HCT116 (cell line): Measurements from ENCODE around the gene SYT7. TPM values are rescaled to one million over a fixed set of nuclear protein-coding genes. Genes with fewer than 3 reads are reported as not detected.

Experiments used
- ATAC-seq: fragments of 200-7000 bp; cut with Tn5 transposase; 2 replicates; pipeline ENCODE4 v1.9.1; 2020; ENCODE audit warnings: mild to moderate bottlenecking, moderate library complexity
- BruUV-seq: library from RNA; stranded (reverse); fragments of 400-500 nt; replicated peaks from 2 replicates; lab custom pipeline; 2021; lab: Mats Ljungman, UMichigan
- CTCF ChIA-PET: fragments of 300-600 bp; sonication (Branson Sonifier 250); formaldehyde crosslinking; loops from one replicate; lab custom pipeline; 2021; ENCODE audit warnings: antibody characterized with exemption; lab: Charles Lee
- POLR2A ChIA-PET: fragments of 300-600, 350-600 bp; sonication (Branson Sonifier 250); formaldehyde crosslinking; loops from one replicate; lab custom pipeline; 2021; ENCODE audit warnings: antibody characterized with exemption; lab: Charles Lee
- RAD21 ChIA-PET, 2 experiments: fragments of 300-600 bp; sonication (Branson Sonifier 250); formaldehyde crosslinking; loops; one replicate each; lab custom pipeline; 2023; ENCODE audit warnings: low total read pairs in 2 of 2; ENCODE audit not compliant: uncharacterized antibody in 2 of 2, unreplicated experiment in 2 of 2, low non-redundant PET in 1 of 2; lab: Charles Lee
- DNase-seq: peaks from one replicate; pipeline ENCODE4 v3.0.0-alpha.2; 2010; ENCODE audit warnings: low read depth, low spot score
- H2AFZ ChIP-seq: fragments of 200-600 bp; shearing (Covaris generic), sonication (generic); 2 replicates; pipeline ENCODE4 v1.6.1; 2017; ENCODE audit warnings: low read depth, mixed run types, mixed read lengths, antibody characterized with exemption, low read length; ENCODE audit not compliant: poor library complexity, severe bottlenecking
- H3K27ac ChIP-seq: 2 replicates; pipeline ENCODE4 v1.5.1; 2012; ENCODE audit warnings: low read depth, low read length
- H3K27me3 ChIP-seq: fragments of 200-600 bp; sonication (generic); 2 replicates; pipeline ENCODE4 v1.6.1; 2016; ENCODE audit warnings: mixed run types, low read length, mixed read lengths; ENCODE audit not compliant: insufficient read depth
- H3K36me3 ChIP-seq, 2 experiments: fragments of 200-500 bp in 1 of 2; fragments of 200-600 bp in 1 of 2; sonication (Bioruptor generic) in 1 of 2; sonication (generic) in 1 of 2; 2 replicates each; pipeline versions ENCODE4 v1.5.1 to v1.6.1; 2014 to 2016; ENCODE audit warnings: low read length in 2 of 2, inconsistent platforms in 1 of 2, mixed read lengths in 1 of 2, mixed run types in 1 of 2; ENCODE audit not compliant: insufficient read depth in 2 of 2, control insufficient read depth in 1 of 2
- H3K4me1 ChIP-seq, 2 experiments: fragments of 200-600 bp in 1 of 2; sonication (generic) in 1 of 2; 2 replicates each; pipeline versions ENCODE4 v1.5.1 to v1.6.1; 2012 to 2017; ENCODE audit warnings: low read length in 2 of 2, inconsistent platforms in 1 of 2, mild to moderate bottlenecking in 1 of 2, mixed read lengths in 1 of 2, mixed run types in 1 of 2, moderate library complexity in 1 of 2; ENCODE audit not compliant: insufficient read depth in 2 of 2, control insufficient read depth in 1 of 2
- H3K4me2 ChIP-seq: fragments of 200-600 bp; sonication (generic); 2 replicates; pipeline ENCODE4 v1.6.1; 2017; ENCODE audit warnings: mixed run types, low read length, mixed read lengths
- H3K4me3 ChIP-seq, 2 experiments: fragments of 200-600 bp in 1 of 2; sonication (generic) in 1 of 2; replicated peaks in 1 of 2; 2 replicates each; pipeline ENCODE4 v1.5.1; 2011 to 2016; ENCODE audit warnings: low read length in 2 of 2, control low read depth in 1 of 2, low read depth in 1 of 2, mild to moderate bottlenecking in 1 of 2, mixed read lengths in 1 of 2, mixed run types in 1 of 2
- H3K79me2 ChIP-seq: fragments of 200-600 bp; sonication (generic); 2 replicates; pipeline ENCODE4 v1.6.1; 2017; ENCODE audit warnings: mild to moderate bottlenecking, mixed run types, low read length, moderate library complexity, mixed read lengths; ENCODE audit not compliant: insufficient read depth
- H3K9ac ChIP-seq: fragments of 200-600 bp; sonication (generic); 2 replicates; pipeline ENCODE4 v1.6.1; 2016; ENCODE audit warnings: low read length, mixed read lengths
- H3K9me2 ChIP-seq: fragments of 200-600 bp; sonication (generic), shearing (Covaris generic); 2 replicates; pipeline ENCODE4 v1.6.1; 2017; ENCODE audit warnings: mixed run types, mild to moderate bottlenecking, moderate library complexity; ENCODE audit not compliant: insufficient read depth
- H3K9me3 ChIP-seq, 2 experiments: fragments of 200-500 bp in 1 of 2; fragments of 200-600 bp in 1 of 2; sonication (Bioruptor generic) in 1 of 2; sonication (generic) in 1 of 2; 2 replicates each; pipeline ENCODE4 v1.6.1; 2014 to 2017; ENCODE audit warnings: low read length in 2 of 2, mixed read lengths in 2 of 2, inconsistent platforms in 1 of 2, low read depth in 1 of 2, mild to moderate bottlenecking in 1 of 2, mixed run types in 1 of 2, moderate library complexity in 1 of 2; ENCODE audit not compliant: control insufficient read depth in 1 of 2, insufficient read depth in 1 of 2
- H4K20me1 ChIP-seq: fragments of 200-600 bp; sonication (generic), shearing (Covaris generic); 2 replicates; pipeline ENCODE4 v1.6.1; 2017; ENCODE audit warnings: mixed run types, mild to moderate bottlenecking, moderate library complexity; ENCODE audit not compliant: insufficient read depth
- EGR1 ChIP-seq: IDR thresholded peaks from 2 replicates; pipeline ENCODE4 v1.6.1; 2012; ENCODE audit warnings: low read depth
- EZH2 ChIP-seq: fragments of 200-600 bp; sonication (generic); IDR thresholded peaks from 2 replicates; pipeline ENCODE4 v1.6.1; 2017; ENCODE audit warnings: antibody characterized with exemption, mixed run types
- EZH2phosphoT487 ChIP-seq: fragments of 200-600 bp; IDR thresholded peaks from 2 replicates; pipeline ENCODE4 v1.6.1; 2018; ENCODE audit warnings: antibody characterized with exemption, borderline replicate concordance
- FOSL1 ChIP-seq: IDR thresholded peaks from 2 replicates; pipeline ENCODE4 v1.6.1; 2012; ENCODE audit warnings: low read depth
- POLR2AphosphoS5 ChIP-seq: IDR thresholded peaks from 2 replicates; pipeline ENCODE4 v1.6.1; 2011; ENCODE audit warnings: mild to moderate bottlenecking, low read depth, low read length, moderate library complexity
- RAD21 ChIP-seq: IDR thresholded peaks from 2 replicates; pipeline ENCODE4 v1.6.1; 2012; ENCODE audit warnings: low read depth, mild to moderate bottlenecking
- SIN3A ChIP-seq: IDR thresholded peaks from 2 replicates; pipeline ENCODE4 v1.6.1; 2012; ENCODE audit warnings: low read depth
- SP1 ChIP-seq: IDR thresholded peaks from 2 replicates; pipeline ENCODE4 v1.6.1; 2012; ENCODE audit warnings: low read depth
- SRF ChIP-seq: IDR thresholded peaks from 2 replicates; pipeline ENCODE4 v1.6.1; 2012; ENCODE audit warnings: low read depth
- YY1 ChIP-seq: IDR thresholded peaks from 2 replicates; pipeline ENCODE4 v1.6.1; 2011; ENCODE audit warnings: low read length, low read depth, moderate library complexity, mild to moderate bottlenecking; ENCODE audit not compliant: insufficient replicate concordance; ENCODE audit errors: extremely low read depth
- ZFX ChIP-seq: fragments of 450-650 bp; IDR thresholded peaks from 2 replicates; pipeline ENCODE4 v1.6.1; 2017
- ZNF274 ChIP-seq: fragments of 200-500 bp; sonication (Bioruptor generic); IDR thresholded peaks from 2 replicates; pipeline ENCODE4 v1.6.1; 2014; ENCODE audit warnings: mild to moderate bottlenecking, low read depth, low read length, inconsistent platforms
- intact Hi-C: fragments of 100-400 bp; cut with micrococcal nuclease; formaldehyde crosslinking; loops from 2 replicates; pipeline ENCODE4 v1.10.0; 2022
- total RNA-seq: library from RNA; stranded (reverse); gene quantifications from one replicate; pipeline ENCODE4 v1.2.1, GENCODE V29; 2021; ENCODE audit not compliant: unreplicated experiment
- TF ChIP-seq, protein P1 (sequence below): IDR thresholded peaks from 2 replicates; pipeline ENCODE4 v1.6.1; 2012
- TF ChIP-seq, protein P2 (sequence below): IDR thresholded peaks from 2 replicates; pipeline ENCODE4 v1.6.1; 2012
- TF ChIP-seq, protein P3 (sequence below), 3 experiments: fragments of 200-600 bp in 1 of 3; sonication (generic) in 1 of 3; IDR thresholded peaks in 2 of 3; conservative IDR thresholded peaks in 1 of 3; 2 replicates each; pipeline ENCODE4 v1.5.1; 2012 to 2017; ENCODE audit warnings: low read depth in 2 of 3, low read length in 2 of 3, antibody characterized with exemption in 1 of 3, borderline replicate concordance in 1 of 3, control low read depth in 1 of 3, mild to moderate bottlenecking in 1 of 3, mixed read lengths in 1 of 3, mixed run types in 1 of 3, moderate library complexity in 1 of 3; ENCODE audit not compliant: insufficient read depth in 1 of 3
- TF ChIP-seq, protein P4 (sequence below): IDR thresholded peaks from 2 replicates; pipeline ENCODE4 v1.6.1; 2011; ENCODE audit warnings: mild to moderate bottlenecking, low read length, moderate library complexity; ENCODE audit not compliant: insufficient replicate concordance; ENCODE audit errors: extremely low read depth

SYT7 gene
- total RNA-seq, 1 experiment from 2014 or later: 27.4 TPM

DNA sequence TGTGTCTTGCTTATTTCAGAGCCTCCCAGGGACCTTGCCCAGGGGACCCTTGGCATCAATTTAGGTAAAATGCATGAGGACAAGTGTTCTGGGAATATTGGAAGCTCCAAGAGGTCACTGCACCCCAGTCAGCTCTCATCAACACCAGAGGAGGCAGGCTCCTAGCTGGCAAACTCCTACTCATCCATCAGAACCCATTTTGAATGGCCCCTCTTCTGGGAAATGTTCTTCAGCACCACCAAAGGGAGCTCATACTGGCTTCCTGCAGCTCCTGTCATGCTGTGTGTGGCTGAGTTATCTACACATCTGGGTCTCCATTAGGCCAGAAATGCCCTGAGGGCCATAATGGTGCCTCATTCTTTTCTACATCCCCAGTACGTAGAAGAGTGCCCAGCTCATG lies 54.6 kb downstream of the SYT7 start:
- intact Hi-C loops: no loop called here
- Histone ChIP-seq H4K20me1 (no peaks in the 10 kb centered on the region), H2AFZ (no peak overlapping the region), H3K4me3 (no peak overlapping the region), H3K27me3 (no peaks in the 10 kb centered on the region), H3K4me1 (no peaks in the 10 kb centered on the region), H3K9ac (no peak overlapping the region), H3K27ac (no peak overlapping the region), H3K36me3 (peaks cover 4% of the 10 kb centered on the region in 2 experiments; a peak in 3 of 4 replicates), H3K4me2 (no peak overlapping the region), H3K9me3 (no peaks in the 10 kb centered on the region), H3K79me2 (no peaks in the 10 kb centered on the region), H3K9me2 (no peaks in the 10 kb centered on the region)
- CTCF ChIA-PET: interaction anchor here (1.3 to 1.5 kb wide), 2 partner anchors 9 to 44 kb away, joined by 5 to 7 read pairs; no protein-coding TSS in a partner anchor
- ATAC-seq (no peak), DNase-seq (no peak)
- RAD21 ChIA-PET: interaction anchor here in 1 of 2 experiments (0.5 kb wide), 1 partner anchor 54 kb away, joined by 3 read pairs; no protein-coding TSS in a partner anchor
- POLR2A ChIA-PET: no interaction called here
- TF ChIP-seq SRF (no peak), SP1 (no peak), FOSL1 (no peak), EZH2phosphoT487 (no peak), ZNF274 (no peak), SIN3A (no peak), EZH2 (no peak), POLR2AphosphoS5 (no peak), ZFX (no peak)
- TF ChIP-seq, protein P1, sequence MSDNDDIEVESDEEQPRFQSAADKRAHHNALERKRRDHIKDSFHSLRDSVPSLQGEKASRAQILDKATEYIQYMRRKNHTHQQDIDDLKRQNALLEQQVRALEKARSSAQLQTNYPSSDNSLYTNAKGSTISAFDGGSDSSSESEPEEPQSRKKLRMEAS: no peak
- TF ChIP-seq, protein P2, sequence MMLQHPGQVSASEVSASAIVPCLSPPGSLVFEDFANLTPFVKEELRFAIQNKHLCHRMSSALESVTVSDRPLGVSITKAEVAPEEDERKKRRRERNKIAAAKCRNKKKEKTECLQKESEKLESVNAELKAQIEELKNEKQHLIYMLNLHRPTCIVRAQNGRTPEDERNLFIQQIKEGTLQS: no peak
- no TSS peak for BruUV-seq

DNA sequence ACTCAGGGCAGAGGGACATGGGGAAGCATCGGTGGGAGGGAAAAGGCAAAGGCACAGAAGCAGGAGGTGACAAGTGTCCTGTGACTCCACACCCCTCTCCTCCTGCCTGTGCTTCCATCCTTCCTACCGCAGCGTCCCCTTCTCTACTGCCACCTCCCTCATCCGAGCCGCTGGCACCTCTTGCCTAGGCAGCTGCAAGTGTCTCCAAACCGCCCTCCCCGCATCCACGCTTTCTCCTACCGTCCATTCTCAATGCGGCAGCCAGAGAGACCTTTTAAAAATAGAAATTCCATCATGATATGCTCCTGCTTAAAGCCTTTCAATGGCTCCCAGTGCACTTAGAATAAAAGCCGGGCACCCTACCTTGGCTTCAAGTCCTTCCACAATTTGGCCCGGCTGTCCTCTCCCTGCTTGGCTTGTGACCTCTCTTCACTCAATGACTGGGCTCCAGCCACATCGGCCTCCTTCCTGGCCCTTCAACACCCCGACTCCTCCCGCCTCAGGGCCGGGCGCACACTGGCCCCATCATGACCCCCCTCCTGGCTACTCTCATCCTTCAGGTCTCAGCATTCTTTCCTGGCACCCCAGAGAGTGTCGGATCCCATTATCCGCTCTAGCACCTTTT lies 55.8 kb downstream of the SYT7 start:
- no peak overlapping the region for H3K4me3 ChIP-seq
- H3K9ac ChIP-seq: no peak overlapping the region
- no peak overlapping the region for H3K4me2 ChIP-seq
- ATAC-seq: no peak
- H3K4me1 ChIP-seq: no peaks in the 10 kb centered on the region
- H3K79me2 ChIP-seq: no peaks in the 10 kb centered on the region
- ChIA-PET POLR2A (no interaction called here), RAD21 (no interaction called here), CTCF (interaction anchor here (1.5 kb wide), 1 partner anchor 43 kb away, joined by 7 read pairs; no protein-coding TSS in a partner anchor)
- H4K20me1 ChIP-seq: no peaks in the 10 kb centered on the region
- H3K27me3 ChIP-seq: no peaks in the 10 kb centered on the region
- H3K36me3 ChIP-seq: peaks cover 4% of the 10 kb centered on the region in 2 experiments; a peak in 3 of 4 replicates
- DNase-seq: no peak
- H3K9me2 ChIP-seq: no peaks in the 10 kb centered on the region
- no peaks in the 10 kb centered on the region for H3K9me3 ChIP-seq
- no peak overlapping the region for H2AFZ ChIP-seq
- no peak overlapping the region for H3K27ac ChIP-seq
- intact Hi-C loops: no loop called here
- no TSS peak for BruUV-seq
- TF ChIP-seq, protein P3, sequence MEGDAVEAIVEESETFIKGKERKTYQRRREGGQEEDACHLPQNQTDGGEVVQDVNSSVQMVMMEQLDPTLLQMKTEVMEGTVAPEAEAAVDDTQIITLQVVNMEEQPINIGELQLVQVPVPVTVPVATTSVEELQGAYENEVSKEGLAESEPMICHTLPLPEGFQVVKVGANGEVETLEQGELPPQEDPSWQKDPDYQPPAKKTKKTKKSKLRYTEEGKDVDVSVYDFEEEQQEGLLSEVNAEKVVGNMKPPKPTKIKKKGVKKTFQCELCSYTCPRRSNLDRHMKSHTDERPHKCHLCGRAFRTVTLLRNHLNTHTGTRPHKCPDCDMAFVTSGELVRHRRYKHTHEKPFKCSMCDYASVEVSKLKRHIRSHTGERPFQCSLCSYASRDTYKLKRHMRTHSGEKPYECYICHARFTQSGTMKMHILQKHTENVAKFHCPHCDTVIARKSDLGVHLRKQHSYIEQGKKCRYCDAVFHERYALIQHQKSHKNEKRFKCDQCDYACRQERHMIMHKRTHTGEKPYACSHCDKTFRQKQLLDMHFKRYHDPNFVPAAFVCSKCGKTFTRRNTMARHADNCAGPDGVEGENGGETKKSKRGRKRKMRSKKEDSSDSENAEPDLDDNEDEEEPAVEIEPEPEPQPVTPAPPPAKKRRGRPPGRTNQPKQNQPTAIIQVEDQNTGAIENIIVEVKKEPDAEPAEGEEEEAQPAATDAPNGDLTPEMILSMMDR (IDR thresholded peaks at IDR 0.05 in 2 of 3, conservative IDR thresholded peaks at IDR 0.05 in 1 of 3; ENCODE audit: borderline replicate concordance in 1 of 3, insufficient read depth in 1 of 3, low read depth in 2 of 3, low read length in 2 of 3): no peak
- TF ChIP-seq, protein P4, sequence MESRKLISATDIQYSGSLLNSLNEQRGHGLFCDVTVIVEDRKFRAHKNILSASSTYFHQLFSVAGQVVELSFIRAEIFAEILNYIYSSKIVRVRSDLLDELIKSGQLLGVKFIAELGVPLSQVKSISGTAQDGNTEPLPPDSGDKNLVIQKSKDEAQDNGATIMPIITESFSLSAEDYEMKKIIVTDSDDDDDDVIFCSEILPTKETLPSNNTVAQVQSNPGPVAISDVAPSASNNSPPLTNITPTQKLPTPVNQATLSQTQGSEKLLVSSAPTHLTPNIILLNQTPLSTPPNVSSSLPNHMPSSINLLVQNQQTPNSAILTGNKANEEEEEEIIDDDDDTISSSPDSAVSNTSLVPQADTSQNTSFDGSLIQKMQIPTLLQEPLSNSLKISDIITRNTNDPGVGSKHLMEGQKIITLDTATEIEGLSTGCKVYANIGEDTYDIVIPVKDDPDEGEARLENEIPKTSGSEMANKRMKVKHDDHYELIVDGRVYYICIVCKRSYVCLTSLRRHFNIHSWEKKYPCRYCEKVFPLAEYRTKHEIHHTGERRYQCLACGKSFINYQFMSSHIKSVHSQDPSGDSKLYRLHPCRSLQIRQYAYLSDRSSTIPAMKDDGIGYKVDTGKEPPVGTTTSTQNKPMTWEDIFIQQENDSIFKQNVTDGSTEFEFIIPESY: no peak
- TF ChIP-seq YY1 (no peak), EGR1 (no peak), POLR2AphosphoS5 (no peak), RAD21 (no peak)
- TF ChIP-seq, protein P1: no peak
